Heart left ventricle (tissue), 13 donors: Measurements from ENCODE around the gene CELF5.

Experiments
- POLR2A ChIP-seq, 2 donors: fragments of 450-650 bp; IDR thresholded peaks; one replicate each; pipeline ENCODE4 v1.6.1; 2017; ENCODE audit warnings: antibody characterized with exemption in 2 of 2, mild to moderate bottlenecking in 2 of 2, moderate library complexity in 2 of 2
- TF ChIP-seq, protein P1 (sequence below), 12 donors: fragments of 200-600 bp; sonication (generic) in 4 of 12; IDR thresholded peaks; one replicate each; pipeline versions ENCODE4 v1.5.0 to v1.8.0; 2018 to 2022; ENCODE audit warnings: antibody characterized with exemption in 12 of 12, mild to moderate bottlenecking in 5 of 12
- donor health status: ischemic (EF 13 %, LVEDD 7.1; RV severe dilation, severe dysfunction).
- donor health status: DM: no; HTN: yes; CAD: no.
- donor health status: DM: no; HTN: no; CAD: no.
- donor health status: ischemic (EF 25% LVEDD 6.9; RV normal size, moderate dysfunction).
- donor health status: ischemic (EF 25% LVEDD 5.7; RV mildly dilated, moderate dysfunction).
- donor health status: ischemic (EF 35%, LVEDD 5.7; RV mildly dilated, moderate dysfunction).
- donor health status: nonischemic (EF 11% LVEDD 7.7; RV severe dilation, severe dysfunction).
- donor health status: DM: yes; HTN: yes; CAD: no.
- donor health status: PGD.
- donor health status: ischemic (EF 29% LVEDD 5.4; RV normal size, mild dysfunction).
- donor health status: nonischemic (EF 23%, LVEDD 6.1; RV moderate dilation, normal function).

DNA sequence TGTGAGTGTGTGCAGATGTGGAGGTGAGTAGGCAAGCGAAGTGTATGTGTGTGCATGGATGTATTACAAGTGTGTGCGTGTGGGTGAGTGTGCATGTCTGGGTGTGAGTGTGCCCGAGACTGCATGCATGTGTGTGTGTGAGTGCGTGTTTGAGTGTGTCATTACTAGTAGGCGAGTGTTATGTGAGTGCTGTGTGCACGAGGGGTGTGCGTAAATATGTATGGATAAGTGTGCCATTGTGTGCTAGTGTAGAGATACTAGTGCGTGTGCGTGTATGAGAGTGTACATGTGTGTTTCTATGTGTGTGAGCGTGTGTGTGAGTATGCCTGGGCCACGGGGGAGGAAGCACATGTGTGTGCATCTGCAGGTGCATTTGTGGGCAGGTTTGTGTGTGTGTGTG lies 53.8 kb downstream of the CELF5 start:
- TF ChIP-seq, protein P1, sequence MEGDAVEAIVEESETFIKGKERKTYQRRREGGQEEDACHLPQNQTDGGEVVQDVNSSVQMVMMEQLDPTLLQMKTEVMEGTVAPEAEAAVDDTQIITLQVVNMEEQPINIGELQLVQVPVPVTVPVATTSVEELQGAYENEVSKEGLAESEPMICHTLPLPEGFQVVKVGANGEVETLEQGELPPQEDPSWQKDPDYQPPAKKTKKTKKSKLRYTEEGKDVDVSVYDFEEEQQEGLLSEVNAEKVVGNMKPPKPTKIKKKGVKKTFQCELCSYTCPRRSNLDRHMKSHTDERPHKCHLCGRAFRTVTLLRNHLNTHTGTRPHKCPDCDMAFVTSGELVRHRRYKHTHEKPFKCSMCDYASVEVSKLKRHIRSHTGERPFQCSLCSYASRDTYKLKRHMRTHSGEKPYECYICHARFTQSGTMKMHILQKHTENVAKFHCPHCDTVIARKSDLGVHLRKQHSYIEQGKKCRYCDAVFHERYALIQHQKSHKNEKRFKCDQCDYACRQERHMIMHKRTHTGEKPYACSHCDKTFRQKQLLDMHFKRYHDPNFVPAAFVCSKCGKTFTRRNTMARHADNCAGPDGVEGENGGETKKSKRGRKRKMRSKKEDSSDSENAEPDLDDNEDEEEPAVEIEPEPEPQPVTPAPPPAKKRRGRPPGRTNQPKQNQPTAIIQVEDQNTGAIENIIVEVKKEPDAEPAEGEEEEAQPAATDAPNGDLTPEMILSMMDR (IDR thresholded peaks at IDR 0.05): no peak
- no peak for TF ChIP-seq POLR2A (IDR thresholded peaks at IDR 0.05)
